HG02642 (cell line): ENCODE measurements around the gene CLCN6.

Experiments
- ATAC-seq: cut with Tn5 transposase; IDR thresholded peaks from one replicate; pipeline ENCODE4 v1.9.1; 2021; ENCODE audit warnings: mild to moderate bottlenecking; ENCODE audit not compliant: unreplicated experiment, poor library complexity

Gene CLCN6

DNA sequence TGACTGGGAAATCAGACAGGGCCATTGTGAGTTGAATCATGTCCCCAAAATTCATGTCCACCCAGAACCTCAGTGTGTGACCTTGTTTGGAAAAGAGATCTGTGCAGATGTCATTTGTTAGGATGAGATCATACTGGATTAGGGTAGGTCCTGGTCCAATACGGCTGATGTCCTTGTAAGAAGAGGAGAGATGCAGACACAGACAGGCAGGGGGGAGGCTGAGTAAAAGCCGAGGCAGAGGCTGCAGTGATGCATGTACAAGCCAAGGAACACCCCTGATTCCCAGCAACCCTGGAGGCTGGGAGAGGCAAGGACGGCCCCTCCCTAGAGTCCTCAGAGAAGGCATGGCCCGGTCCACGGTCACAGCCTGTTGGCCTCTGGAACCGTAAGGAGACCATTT, 68.6 kb downstream of the CLCN6 start:
- no peak for ATAC-seq

DNA sequence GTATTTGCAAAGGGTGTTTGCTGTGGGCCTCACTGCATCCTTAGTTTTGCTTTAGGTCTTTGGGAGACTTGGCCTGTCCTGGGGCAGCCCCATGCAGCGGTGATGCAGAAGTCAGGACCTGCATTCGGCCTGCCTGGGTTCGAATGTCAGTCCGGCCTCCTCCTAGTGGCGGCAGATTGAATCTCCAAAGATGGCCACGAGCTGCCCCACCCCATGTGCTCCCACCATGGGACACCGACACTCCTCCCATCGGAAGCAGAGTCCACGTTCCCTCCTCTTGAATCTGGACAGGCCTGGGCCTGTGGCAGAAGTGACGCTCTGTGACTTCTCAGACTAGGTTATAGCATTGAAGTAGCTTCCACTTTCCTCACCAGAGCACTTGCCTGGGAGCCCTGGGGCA, 69.1 kb downstream of the CLCN6 start:
- ATAC-seq, result no peak

DNA sequence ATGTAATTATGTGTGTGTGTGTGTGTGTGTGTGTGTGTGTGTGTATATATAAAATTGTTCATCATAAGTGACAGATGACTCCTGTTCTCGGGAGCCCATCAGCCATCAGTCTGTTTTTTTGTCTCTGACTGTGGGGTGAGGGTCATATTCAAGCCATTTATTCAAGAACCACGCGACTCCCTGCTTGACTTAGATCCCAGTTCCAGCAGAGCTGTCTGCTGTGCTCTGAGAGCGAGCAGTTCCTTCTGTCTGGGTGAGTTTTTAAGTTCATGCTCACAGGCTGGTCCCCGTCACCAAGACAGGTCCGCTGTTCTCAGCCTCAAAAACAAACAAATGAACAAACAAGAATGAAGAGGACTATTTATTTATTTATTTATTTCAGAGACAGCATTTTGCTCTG, 71.1 kb downstream of the CLCN6 start:
- ATAC-seq, result no peak

DNA sequence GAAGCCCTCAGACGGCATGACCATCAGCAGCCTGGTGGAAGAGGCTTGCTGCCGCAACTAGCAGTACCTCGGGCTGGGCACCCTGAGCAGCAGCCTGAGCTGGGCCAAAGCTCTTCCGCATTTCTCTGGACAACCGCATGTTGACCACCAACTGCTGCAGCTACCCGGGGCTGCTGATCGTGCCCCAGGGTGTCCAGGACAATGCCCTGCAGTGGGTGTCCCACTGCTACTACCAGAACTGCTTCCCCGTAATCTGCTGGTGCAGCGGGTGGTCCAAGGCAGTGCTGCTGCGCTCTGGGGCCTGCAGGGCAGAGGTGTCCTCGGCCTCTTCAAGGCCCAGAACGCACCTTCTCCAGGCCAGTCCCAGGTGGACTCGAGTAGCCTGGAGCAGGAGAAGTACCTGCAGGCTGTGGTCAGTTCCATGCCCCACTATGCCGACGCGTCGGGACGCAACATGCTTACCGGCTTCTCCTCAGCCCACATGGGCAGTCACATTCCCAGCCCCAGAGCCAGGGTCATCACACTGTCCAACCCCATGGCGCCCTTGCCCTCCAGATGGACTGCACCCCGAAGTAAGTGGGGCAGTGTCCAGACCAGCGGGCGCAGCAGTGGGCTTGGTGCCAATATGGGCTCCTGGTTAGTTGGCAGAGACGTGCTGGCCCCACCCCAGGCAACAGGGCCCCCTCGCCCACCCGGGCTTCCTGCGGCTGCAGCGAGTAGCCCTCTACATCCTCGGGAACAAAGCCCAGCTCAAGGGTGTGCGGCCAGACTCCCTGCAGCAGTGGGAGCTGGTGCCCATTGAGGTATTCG, 72.3 kb downstream of the CLCN6 start:
- ATAC-seq, result no peak

DNA sequence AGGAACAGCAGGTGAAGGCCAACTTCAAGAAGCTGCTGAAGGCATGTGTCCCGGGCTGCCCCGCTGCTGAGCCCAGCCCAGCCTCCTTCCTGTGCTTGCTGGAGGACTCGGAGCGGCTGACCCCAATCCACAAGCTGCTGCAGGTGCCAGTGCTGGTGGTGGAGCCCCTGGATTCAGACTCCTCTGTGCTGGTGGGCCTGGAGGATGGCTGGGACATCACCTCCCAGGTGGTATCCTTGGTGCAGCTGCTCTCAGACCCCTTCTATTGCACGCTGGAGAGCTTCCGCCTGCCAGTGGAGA, 72.8 kb downstream of the CLCN6 start:
- no peak for ATAC-seq

DNA sequence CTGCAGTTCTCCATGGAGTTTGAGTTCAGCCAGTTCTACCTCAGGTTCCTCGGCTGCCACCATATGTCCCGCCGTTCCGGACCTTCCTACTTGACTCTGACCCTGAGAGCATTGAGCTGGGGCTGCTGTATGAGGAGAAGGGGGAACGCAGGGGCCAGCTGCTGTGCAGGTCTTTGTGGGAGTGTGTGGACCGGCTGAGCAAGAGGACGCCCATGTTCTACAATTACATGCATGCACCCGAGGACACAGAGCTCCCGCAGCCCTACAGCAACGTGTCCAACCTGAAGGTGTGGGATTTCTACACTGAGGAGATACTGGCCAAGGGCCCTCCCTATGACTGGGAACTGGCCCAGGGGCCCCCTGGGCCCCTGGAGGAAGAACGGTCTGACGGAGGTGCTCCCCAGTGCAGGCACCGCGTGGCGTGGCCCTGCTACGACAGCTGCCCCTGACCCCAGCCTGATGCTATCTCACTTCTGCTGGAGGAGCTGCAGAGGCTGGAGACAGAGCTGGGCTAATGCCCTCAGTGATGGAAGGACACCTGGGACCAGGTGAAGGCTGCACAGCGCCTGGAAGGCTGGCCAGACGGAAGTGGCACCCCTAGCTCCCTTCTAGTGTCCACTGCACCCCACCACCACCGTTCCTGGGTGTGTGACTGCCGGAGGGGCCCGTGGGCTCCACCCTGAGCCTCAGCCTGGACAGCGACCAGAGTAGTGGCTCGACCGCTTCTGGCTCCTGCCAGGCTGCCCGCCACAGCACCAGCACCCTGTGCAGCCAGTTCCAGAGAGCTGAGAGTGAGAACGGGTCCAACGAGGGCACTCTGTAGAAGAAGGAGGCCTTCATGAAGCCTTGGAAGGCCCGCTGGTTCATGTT, 73.6 kb downstream of the CLCN6 start:
- ATAC-seq, result no peak

DNA sequence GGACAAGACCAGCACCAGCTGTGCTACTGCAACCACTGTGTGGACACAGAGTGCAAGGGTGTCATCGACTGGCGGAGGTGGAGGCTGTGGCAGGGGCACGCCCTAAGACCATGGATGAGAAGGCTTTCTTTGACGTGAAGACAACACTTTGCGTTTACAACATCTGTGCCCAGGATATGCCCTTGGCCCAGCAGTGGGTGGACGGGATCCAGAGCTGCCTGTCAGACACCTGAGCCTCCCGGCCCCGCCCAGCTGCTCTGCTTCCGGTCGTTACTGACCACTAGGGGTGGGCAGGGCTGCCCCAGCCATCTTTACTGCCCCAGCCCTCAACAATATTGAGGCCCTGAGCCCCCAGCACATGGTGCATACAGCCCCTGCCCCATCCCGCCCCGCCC, 74.2 kb downstream of the CLCN6 start:
- ATAC-seq, result no peak

DNA sequence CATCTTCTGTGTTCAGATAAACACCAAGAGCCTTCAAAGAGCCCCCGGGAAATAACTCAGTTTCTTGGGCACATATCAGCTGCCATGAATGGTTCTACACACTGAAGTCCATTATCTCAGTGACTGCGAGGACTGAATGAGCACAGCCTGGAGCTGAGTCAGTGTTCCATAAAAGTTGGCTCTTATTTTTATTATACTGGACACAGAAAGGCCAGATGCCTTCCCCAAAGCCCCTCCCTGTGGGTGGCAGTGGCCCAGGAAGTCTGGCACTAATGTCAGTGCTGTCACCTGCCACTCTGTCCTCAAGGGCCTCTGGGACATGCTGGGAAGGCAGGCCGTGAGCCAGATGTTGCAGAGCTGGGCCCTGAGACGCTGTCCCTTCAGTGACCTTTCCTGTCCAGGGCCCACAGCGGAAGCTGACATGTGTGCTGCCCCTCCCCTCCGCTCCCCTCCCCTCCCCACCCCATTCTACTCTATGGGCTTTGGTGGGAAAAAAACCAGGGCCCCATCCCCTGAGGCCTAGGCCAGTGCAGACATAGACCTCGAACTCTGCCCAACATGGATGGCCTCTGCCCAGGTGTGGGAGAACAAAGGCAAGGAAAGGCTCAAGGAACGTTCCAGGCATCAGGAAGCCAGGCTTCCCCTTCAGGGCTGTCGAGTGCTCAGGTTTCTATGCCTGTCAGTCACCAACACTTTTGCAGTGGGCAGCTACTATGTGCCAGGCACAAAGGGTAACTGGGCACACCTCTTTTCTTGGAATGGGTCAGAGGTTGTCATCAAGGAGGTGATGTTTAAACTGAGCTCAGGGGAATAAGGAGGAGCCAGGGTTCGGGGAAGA, 75.1 kb downstream of the CLCN6 start:
- no peak for ATAC-seq

DNA sequence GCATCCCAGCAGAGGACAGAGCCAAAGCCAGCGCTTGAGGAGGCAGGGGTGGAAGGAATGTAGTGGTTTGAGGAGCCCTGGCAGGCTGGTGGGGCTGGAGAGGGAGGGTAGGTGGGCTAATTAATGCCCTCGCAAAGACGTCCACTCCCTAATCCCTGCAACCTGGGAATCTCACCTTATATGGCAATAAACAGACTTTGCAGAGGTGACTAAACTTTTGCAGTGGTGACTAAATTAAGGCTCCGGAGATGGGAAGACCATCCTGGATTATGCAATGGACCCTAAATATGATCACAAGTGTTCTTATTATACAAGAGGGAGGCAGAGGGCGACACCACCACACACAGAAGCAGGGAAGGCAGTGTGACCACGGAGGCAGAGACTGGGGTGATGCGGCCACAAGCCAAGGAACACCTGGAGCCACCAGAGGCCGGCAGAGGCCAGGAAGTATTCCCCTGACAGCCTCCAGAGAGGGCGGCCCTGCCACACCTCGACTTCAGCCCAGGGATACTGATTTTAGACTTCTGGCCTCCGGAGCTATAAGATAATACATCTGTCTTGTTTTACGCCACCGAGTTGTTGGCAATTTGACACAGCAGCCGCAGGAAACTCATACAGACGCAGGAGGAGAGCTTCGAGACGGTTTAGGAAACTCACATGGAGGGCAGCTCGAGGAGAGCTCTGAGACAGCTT, 75.9 kb downstream of the CLCN6 start:
- no peak for ATAC-seq

DNA sequence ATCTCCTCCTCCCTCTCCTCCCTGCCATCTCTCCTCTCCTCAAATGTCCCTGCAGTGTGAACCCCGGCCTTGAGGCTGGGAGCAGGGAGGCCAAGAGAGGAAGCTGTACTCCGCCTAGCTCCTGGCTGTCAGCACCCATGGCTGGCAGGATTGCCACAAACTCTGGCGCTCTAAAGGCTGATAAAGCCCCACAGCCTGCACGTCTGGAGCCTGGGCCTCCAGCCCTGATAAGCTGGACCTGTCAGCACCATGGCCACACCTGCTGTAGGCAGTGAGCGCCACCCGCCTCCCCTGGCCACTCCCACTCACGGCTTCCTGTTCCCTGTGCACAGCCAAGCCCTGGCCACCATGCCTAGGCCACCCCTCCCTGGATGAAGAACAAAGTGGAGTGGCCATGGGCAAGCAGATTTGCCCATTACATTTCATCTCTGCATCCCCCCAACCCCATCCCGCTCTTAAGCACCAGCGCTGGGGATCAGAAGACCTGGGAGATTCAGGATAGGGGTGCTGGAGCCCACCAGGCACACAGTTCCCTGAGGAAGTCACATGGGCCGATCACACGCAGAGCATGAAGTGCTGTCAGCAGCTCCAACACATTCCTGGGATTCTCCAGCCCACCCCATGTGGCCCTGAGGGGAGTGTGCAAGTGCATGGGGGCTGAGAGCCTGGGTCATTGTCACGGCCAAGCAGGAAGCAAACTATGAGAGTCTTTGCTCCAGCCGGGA, 77.0 kb downstream of the CLCN6 start:
- no peak for ATAC-seq

DNA sequence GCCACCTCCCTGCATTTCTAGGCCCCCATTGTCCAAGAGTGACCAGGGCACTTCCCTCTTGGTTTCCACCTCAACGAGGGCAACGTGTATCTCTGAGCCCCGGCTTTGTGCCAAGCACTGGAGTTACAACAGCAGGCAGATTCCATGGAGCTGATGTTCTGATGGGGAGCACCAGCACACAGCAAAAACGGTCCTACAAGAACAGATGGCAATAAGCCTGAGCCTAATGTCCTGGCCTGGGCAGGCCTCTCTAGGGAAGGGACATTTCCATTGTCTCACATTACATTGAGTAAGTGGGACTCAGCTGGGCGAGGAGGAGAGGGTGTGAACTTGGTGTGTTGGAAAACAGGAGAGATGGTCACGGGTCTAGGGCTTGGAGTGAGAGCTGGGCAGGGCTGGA, 79.9 kb downstream of the CLCN6 start:
- no peak for ATAC-seq

DNA sequence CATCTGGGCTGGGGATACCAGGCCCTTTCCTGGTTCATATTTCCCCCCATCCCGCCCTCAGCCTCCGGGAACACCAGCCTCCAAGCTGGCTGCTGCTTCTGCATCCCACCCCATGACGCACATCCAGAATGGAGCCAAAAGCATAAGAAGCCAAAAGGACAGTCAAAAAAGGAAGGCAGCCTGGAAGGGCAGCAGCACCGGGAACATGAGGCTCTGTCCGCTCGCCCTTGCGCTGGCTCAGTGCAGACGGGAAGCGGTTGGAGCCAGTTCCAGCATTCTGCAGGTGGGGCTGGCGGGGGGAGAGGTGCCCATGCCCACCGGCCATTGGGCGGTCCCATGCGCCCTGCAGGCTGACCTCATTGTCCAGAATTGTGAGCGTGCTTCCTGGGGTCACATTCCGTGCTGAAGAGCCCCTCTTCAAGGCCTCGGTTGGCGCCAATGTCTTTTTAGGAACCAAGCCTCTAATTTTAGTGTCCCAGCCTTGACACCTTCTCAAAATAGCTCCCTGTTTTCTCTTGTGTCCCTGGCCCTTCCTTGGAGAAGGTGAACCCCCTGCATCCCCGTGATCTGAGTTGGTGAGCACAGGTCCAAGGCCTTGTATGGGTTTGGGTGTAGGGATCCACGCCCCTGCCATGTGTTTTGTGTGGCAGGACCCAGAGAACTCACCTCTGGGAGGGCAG, 81.1 kb downstream of the CLCN6 start:
- ATAC-seq, result no peak

DNA sequence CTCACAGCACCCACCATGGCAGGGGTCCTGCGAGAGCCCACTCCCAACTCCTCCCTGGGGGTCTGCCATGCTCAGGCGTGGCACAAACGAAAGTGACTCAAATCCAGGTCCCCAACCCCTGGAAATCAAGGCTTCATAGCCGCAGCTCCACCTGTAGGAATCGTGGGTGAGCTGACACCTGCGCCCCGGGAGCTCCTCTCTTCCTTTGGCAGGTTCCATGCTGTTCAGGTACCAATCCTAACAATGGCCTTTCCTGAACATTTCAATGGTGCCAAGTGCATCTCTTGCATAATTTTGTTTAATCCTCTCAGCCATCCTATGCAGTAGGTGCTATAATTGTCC, 81.6 kb downstream of the CLCN6 start:
- no peak for ATAC-seq

DNA sequence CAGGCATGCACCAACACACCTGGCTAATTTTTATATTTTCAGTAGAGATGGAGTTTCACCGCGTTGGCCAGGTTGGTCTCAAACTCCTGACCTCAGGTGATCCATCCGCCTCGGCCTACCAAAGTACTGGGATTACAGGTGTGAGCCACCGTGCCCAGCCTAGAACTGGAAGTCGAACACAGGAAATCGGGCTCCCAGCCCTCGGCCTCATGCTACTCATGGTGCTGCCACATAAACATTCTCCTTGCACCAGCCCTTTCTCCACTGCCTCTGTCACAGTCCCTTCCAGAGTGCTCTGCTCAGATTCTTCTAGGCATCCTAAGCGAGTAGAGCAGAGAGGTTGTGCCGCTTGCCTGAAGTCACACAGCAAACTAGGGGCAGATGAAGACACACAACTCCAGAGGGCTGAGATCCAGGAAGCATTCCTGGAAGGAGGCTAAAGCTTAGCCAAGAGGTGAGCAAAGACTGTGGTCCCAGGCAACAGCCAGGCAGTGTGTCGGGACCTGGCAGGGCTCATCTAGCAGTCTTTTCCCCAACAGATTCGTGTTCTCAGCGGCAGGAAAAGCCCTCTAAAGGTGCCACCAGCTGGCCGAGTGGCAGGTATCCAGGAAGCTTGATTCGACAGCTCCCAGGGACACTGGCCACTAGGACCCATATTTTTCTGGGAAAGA, 82.3 kb downstream of the CLCN6 start:
- ATAC-seq, result no peak

DNA sequence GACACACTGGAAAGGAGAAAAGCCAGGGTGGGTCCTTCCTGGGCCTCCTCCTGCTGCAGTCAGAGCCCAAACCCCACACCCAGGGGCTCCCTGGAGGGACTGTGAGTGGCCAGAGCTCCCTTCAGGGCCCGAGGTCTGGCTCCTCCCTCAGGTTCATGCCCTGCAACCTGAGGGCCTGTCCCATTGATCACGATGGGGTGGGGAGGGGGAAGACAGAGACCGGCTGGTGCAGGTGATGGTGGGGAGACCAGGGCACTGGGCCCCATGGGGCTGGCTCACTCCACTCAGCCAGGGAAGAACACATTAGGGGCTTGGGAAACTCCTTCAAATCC, 82.9 kb downstream of the CLCN6 start:
- no peak for ATAC-seq

DNA sequence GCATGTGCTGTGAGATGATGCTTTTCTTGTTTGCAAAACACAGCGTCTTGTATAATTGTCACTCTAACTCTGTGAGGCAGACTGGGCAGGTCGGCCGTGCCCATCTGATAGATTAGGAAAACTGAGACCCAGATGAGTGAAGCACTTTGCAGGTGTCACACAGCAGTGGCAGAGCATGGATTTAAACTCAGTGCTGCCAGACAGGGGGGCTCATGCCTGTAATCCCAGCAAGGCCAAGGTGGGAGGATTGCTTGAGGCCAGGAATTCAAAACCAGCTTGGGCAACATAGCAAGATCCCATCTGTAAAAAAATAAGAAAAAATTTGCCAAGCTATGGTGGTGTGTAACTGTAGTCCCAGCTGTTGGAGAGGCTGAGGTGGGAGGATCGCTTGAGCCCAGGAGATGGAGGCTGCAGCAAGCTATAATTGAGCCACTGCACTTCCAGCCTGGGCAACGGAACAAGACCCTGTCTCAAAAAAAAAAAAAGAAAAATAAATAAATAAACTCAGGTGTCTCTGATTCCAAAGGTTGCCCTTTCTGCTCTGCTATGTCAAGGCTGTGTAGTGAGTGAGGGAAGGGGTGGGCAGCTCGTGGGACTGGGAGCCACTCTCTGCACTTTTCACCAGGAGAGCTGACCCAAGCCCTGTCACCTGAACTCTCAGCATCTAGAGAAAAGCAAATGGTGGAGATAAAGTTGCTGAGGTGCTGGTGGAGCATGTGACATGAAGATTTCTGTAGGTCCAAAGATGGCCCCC, 85.6 kb downstream of the CLCN6 start:
- no peak for ATAC-seq
